ENCODE data around the gene TRIM7. TPM values are rescaled to one million over a fixed set of nuclear protein-coding genes. Genes with fewer than 3 reads are reported as not detected.
A peak's percentile ranks its signal among the peaks of the same experiment; 100 is the strongest.

Gene TRIM7
- total RNA-seq, 1 donor from 2014 or later = 0.93 TPM

- no peak for DNase-seq
- Mint-ChIP-seq H3K27ac (ENCODE audit: unreplicated experiment) (no peak overlapping the region), H3K4me3 (ENCODE audit: unreplicated experiment) (peak overlapping the region; percentile 75), H3K9me3 (ENCODE audit: unreplicated experiment) (peaks cover 37% of the 10 kb centered on the region), H3K27me3 (ENCODE audit: unreplicated experiment) (peaks cover 43% of the 10 kb centered on the region), H3K4me1 (ENCODE audit: low read depth, unreplicated experiment) (peaks cover 8% of the 10 kb centered on the region), H3K36me3 (ENCODE audit: unreplicated experiment) (peaks cover 8% of the 10 kb centered on the region)
- no peak for TF ChIP-seq CTCF (IDR thresholded peaks at IDR 0.05; ENCODE audit: partially characterized antibody, unreplicated experiment)
Observed at GRCh38 chr5:181186986-181187499, 18.0 kb downstream of the TRIM7 start.

- Mint-ChIP-seq H3K27me3 (ENCODE audit: unreplicated experiment) (peaks cover 36% of the 10 kb centered on the region), H3K9me3 (ENCODE audit: unreplicated experiment) (peaks cover 32% of the 10 kb centered on the region), H3K27ac (ENCODE audit: unreplicated experiment) (no peak overlapping the region), H3K4me3 (ENCODE audit: unreplicated experiment) (no peak overlapping the region), H3K36me3 (ENCODE audit: unreplicated experiment) (peaks cover 8% of the 10 kb centered on the region), H3K4me1 (ENCODE audit: low read depth, unreplicated experiment) (peaks cover 8% of the 10 kb centered on the region)
- TF ChIP-seq CTCF (IDR thresholded peaks at IDR 0.05; ENCODE audit: partially characterized antibody, unreplicated experiment) = no peak
- DNase-seq = no peak
Observed at GRCh38 chr5:181186022-181186421, 19.0 kb downstream of the TRIM7 start.

GRCh38 chr5:181185560-181185959 lies 19.4 kb downstream of the TRIM7 start:
- Mint-ChIP-seq H3K27ac (ENCODE audit: unreplicated experiment) (no peak overlapping the region), H3K4me1 (ENCODE audit: low read depth, unreplicated experiment) (peaks cover 8% of the 10 kb centered on the region), H3K9me3 (ENCODE audit: unreplicated experiment) (peaks cover 32% of the 10 kb centered on the region), H3K36me3 (ENCODE audit: unreplicated experiment) (peaks cover 8% of the 10 kb centered on the region), H3K4me3 (ENCODE audit: unreplicated experiment) (no peak overlapping the region), H3K27me3 (ENCODE audit: unreplicated experiment) (peaks cover 35% of the 10 kb centered on the region)
- DNase-seq = no peak
- TF ChIP-seq CTCF (IDR thresholded peaks at IDR 0.05; ENCODE audit: partially characterized antibody, unreplicated experiment) = no peak

DNA sequence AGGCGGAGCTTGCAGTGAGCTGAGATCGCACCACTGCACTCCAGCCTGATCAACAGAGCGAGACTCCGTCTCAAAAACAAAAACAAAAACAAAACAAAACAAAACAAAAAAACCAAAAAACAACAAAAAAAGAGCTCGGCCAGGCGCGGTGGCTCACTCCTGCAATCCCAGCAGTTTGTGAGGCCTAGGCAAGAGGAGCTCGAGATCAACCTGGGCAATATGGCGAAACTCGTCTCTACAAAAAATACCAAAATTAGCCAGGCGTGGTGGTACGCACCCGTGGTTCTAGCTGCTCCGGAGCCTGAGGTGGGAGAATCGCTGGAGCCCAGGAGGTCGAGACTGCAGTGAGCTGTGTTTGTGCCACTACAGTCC lies 20.2 kb downstream of the TRIM7 start:
- Mint-ChIP-seq H3K9me3 (ENCODE audit: unreplicated experiment) (peaks cover 28% of the 10 kb centered on the region), H3K27me3 (ENCODE audit: unreplicated experiment) (peaks cover 32% of the 10 kb centered on the region), H3K36me3 (ENCODE audit: unreplicated experiment) (peaks cover 8% of the 10 kb centered on the region), H3K27ac (ENCODE audit: unreplicated experiment) (no peak overlapping the region), H3K4me3 (ENCODE audit: unreplicated experiment) (no peak overlapping the region), H3K4me1 (ENCODE audit: low read depth, unreplicated experiment) (peaks cover 13% of the 10 kb centered on the region)
- TF ChIP-seq CTCF (IDR thresholded peaks at IDR 0.05; ENCODE audit: partially characterized antibody, unreplicated experiment) = no peak
- no peak for DNase-seq

DNA sequence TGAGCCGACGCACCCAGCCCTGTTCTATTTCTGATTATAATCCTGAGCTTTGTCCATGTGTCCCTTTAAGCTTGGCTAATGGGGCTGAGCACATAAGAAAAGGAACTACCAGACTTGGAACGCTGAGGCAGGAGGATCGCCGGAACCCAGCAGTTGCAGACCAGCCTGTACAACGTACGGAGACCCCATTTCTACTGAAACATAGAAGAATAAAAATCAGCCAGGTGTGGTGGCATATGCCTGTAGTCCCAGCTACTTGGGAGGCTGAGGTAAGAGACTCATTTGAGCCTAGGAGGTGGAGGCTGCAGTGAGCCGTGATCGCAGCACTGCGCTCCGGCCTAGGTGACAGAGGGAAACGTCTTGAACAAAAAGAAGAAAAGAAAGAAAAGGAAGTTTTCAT lies 22.3 kb downstream of the TRIM7 start:
- H3K36me3 Mint-ChIP-seq (ENCODE audit: unreplicated experiment) = no peaks in the 10 kb centered on the region
- TF ChIP-seq CTCF (IDR thresholded peaks at IDR 0.05; ENCODE audit: partially characterized antibody, unreplicated experiment) = no peak
- peaks cover 8% of the 10 kb centered on the region for H3K4me1 Mint-ChIP-seq (ENCODE audit: low read depth, unreplicated experiment)
- no peak overlapping the region for H3K27ac Mint-ChIP-seq (ENCODE audit: unreplicated experiment)
- peaks cover 9% of the 10 kb centered on the region for H3K9me3 Mint-ChIP-seq (ENCODE audit: unreplicated experiment)
- no peak for DNase-seq
- H3K4me3 Mint-ChIP-seq (ENCODE audit: unreplicated experiment) = peak overlapping the region; percentile 64
- H3K27me3 Mint-ChIP-seq (ENCODE audit: unreplicated experiment) = peaks cover 15% of the 10 kb centered on the region
